OCI-M2 (cell line): ENCODE results near the gene ANKRD6.
"Not testable (repeated sequence)": the region's sequence is repeated elsewhere in the genome, so short reads cannot be mapped to it uniquely, and the experiment has no call there.

ENCODE experiments used
- DNase-seq: peaks from one replicate; lab custom pipeline; 2025; ENCODE audit not compliant: unreplicated experiment; lab: John Stamatoyannopoulos, UW

Gene ANKRD6

DNA sequence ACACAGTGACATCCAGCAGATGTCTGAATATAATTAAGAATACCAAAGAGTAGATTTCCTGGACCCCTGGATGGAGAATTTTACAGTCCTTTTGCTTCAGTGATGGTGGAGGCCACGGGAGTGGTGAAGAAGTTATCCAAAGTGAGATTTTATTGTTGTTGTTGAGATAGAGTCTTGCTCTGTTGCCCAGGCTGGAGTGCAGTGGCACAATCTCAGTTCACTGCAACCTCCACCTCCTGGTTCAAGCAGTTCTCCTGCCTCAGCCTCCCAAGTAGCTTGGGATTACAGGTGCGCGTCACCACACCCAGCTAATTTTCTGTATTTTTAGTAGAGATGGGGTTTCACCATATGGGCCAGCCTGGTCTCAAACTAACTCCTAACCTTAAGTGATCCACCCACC is 208.6 kb downstream of the ANKRD6 start:
- DNase-seq: not testable (repeated sequence)

DNA sequence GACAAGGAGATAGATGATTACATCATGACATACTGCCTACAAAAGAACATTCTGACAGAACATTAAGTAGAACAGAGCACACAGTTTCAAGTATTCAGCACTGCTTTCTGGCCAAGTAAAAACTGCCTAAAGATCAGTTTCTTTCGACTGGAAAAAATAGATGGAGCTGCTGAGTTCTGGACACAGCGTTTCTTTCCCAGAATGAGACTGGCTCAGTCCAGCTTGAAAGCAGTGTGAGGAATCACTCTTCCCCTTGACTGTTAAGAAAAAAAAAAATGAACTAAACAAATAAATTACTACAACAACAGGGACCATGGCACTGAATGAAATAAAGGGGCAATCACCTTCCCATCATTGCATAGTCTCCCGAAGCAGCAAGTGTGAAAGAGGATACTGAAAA is 210.0 kb downstream of the ANKRD6 start:
- no peak for DNase-seq

DNA sequence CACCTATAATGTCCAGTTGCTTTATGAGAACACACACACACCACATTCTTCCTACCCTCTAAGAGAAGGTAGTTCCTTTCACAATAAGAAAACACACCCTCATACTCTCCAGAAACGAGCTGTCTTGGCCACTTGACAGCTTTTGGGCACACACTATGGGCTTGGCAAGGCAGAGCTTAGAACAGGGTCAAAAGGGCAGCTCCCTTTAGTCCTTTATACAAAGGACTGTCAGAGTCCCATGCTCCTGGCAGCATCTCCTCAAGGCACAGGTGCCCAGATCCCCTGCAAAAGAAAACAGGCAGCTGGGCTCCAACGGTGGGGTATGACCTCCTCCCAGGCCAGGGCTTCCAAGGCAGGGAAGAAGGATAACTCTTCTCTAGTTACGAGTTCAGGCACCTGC is 210.5 kb downstream of the ANKRD6 start:
- DNase-seq: no peak

DNA sequence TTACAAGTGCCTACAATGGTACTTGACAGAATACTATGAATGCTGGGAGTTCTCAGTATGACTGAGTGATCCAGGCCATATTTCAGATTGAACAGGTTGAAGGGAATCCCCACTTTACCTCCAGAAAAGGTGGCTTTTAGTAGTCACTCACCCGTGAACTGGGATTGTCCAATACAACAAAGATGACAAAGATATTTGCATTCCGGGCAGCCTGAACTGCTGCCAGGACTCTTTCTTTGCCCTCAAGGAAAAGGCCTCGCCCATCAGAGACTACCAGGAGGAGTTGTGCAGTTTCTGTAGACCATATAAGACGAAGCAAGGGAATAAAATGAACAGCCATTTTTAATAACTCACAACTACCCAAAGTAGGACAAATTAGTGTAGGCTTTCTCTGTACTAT is 211.9 kb downstream of the ANKRD6 start:
- no peak for DNase-seq

DNA sequence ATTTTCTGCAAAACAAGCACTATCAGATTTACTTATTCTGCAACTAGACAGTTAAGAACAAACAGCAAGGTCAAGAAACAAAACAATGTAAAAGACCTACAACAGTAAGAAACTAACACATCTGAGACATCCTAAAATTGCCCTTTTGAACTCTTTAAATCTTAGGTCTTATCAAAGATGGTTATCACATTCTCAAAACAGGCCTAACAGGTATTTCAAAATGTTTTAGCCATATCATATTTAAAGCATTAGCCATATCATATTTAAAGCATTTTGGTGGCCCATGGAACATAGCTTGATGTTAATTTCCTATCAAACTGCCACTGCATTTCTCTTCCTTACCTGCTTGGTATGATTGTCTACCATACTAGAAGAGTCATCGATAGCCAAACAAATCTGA is 216.7 kb downstream of the ANKRD6 start:
- DNase-seq: no peak

DNA sequence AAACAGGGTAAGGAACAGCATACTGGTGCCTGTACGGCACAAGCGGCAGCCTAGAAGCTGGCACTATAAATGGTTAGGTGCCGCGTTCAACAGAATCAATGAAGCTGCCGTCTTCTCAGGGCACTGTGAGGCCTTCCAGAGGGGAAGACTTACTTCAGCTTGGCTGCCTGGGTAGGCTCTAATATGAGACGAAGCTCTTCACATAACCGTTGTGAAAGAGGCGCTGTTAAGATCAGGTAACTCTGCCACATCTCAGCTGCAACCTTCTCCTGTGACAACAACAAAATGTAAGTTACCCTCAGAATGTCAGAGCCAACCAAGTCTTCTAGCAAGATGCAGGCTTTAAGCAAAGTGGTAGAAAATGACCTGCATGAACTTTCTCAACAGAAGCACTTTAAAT is 217.6 kb downstream of the ANKRD6 start:
- DNase-seq: no peak

DNA sequence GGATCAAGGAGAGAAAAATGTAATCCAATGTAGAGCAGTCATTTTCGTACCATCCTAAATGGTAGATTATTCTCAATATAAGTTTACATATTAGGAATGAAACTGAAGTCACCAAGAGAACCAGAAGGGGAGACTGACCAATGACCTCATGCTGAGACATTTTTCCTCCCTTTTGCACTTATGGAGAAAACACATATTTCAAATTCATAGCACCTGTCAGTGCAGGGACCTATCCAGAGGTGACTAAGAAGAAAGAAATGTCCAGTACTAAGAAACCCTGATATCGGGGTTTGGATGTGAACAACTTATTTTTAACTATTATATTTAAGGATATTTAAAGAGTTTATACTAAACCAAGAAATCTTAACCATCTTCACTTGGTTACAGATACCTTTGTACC is 222.2 kb downstream of the ANKRD6 start:
- DNase-seq: no peak

DNA sequence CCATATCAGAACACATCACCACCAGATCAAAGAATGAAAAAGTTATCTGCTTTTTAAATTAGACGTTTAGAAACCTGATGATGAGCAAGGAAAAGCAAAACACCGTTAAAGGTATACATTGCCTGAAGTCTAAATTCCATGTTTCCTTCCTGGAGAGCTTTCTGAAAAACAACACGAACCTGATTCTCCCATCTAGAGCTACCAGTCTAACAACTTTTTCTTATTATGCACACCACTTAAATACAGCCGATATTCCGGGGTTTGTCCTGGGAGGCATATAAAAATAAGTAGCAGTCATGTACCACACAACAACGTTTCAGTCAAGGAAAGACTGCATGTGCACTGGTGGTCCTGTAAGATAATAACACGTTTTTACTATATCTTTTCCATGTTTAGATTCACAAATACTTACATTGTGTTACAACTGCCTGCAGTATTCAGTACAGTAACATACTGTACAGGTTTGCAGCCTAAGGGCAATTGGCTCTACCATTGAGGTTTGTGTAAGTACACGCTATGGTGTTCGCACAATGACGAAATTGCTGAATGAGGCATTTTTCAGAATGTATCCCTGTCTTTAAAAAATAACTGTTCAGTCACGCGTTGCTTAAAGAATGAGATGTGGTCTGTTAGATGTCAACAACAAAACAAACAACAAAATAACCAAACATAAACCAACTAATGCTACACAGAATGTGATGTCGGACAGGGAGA is 224.7 kb downstream of the ANKRD6 start:
- no peak for DNase-seq

DNA sequence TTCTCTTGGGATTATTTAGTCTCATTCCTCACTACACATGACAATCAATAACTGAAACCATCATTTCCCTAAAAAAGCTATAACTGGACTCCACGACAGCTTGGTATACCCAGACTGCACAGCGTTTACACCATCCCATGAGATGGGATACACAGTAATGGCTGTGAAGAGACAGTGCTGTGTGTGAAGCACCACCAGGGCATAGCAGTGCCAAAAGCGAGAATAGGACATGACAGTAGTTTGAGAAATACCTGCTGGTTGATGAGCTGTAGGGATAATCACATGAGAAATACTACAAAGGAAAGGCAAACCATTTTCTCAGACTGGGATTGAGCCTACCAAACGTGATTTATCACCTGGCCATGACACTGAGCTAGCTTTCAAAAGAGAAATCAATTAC is 228.0 kb downstream of the ANKRD6 start:
- DNase-seq: no peak

DNA sequence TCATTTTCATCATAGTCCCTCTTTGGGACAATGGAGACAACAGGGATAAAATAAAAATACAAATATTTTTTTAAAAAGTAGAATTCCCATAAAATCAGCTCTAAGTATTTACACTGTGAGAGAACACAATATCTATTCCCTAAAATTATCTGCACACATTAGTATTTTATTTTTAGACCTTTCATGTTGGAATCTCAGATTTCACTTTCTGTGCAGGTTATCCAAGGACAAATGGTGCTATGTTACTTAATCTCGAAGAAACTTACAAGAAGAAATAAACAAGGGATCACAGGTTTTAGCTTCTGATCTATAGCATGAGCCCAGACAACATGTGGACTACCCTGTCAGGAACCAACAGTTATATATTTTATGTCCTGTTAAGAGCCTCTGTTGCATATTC is 228.6 kb downstream of the ANKRD6 start:
- no peak for DNase-seq

DNA sequence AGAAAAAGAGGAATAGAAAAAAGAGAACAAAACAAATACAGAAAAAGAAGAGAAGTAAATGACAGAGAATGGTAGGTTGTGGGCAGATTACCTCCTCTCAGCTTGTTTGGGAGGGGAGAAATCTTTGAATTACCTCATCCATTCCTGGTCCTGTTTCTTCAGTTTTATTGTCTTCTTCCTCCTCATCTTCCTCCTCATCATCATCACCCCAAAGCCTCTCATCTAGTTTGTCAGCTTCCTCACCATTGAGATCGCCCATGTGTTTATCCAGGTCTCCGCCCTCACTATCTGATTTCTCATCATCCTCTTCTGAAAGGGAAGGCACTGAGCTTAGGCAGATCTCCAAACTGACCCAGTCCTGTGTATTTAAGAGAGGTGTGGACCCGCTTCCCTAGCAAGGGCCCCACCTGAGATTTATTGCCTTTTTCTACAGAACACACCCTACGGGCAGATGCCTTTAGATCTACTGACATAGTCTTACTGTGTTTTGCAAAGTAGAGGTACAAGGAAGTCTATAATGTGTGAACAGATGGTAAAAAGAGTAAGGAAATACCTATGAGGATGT is 229.8 kb downstream of the ANKRD6 start:
- no peak for DNase-seq

DNA sequence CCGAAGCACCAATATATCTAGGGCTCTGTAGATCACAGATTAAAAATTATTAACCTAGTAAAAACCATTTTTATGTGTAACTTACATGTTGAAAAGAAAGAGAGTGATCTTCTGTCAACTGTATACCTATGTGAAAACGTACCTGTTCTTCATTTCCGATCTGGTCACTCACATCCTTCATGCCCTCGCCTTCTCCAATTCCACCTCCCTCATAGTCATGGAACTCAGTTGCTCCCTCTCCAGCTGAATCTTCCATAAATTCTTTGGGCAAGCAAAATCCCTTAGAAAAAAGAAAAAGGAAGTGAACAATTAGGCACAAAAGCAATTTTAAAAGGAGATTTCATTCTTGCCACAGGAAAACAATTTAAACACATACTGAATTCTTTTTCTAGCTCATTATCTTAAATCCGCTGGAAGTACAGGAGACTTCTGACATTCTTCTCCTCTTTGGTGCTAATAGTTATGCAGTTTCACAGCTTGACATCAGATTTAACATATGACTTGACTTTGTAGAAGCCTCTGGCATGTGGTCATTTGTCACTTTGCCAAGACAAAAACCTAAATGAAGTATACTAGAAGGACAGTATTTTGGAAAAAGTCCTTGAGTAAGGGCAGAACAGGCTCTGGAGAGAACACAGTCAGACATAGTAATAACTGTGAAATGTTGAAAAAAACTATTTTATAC is 235.1 kb downstream of the ANKRD6 start:
- no peak for DNase-seq

DNA sequence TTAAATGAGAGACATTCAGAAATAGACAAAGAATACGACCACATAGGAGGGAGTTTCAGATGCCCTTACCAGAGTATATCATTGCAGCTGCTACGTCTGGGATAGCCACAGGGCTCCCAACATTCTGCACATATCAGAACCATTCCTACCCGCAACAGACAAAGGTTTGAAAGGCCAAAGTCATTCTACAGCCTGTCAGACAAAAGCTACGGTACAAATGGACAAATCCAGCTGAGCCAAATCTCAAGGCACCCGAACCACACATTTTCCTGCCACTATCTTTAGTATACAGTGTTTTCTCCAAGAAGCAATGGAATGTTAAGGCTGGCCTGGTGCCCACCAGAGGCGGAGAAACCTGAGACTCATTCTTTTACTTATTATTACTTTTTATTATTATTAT is 236.1 kb downstream of the ANKRD6 start:
- no peak for DNase-seq

DNA sequence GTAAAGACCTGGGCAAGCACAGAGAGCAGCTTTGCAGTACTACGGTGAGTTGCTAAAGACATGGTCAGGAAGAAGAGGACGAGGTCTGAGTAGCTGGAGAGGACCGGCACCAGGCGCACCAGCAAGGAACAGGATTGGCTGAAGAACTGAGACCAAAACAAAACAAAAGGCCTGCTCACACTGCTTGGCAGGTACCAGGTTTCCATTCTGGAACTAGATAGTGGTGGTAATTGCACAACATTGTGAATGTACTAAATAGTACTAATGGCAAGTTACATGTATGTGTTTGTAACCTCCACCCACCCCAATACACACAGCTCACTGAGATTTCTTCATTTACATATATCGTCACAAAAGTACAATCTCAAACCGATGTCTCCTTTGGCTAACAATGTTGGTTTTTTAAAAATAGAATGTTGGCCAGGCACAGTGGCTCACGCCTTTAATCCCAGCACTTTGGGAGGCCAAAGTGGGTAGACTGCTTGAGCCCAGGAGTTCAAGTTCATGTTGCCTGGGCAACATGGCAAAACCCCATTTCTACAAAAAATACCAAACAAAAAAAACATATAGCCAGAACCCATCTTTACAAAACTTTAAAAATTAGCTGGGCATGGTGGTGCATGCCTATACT is 238.1 kb downstream of the ANKRD6 start:
- DNase-seq: no peak

DNA sequence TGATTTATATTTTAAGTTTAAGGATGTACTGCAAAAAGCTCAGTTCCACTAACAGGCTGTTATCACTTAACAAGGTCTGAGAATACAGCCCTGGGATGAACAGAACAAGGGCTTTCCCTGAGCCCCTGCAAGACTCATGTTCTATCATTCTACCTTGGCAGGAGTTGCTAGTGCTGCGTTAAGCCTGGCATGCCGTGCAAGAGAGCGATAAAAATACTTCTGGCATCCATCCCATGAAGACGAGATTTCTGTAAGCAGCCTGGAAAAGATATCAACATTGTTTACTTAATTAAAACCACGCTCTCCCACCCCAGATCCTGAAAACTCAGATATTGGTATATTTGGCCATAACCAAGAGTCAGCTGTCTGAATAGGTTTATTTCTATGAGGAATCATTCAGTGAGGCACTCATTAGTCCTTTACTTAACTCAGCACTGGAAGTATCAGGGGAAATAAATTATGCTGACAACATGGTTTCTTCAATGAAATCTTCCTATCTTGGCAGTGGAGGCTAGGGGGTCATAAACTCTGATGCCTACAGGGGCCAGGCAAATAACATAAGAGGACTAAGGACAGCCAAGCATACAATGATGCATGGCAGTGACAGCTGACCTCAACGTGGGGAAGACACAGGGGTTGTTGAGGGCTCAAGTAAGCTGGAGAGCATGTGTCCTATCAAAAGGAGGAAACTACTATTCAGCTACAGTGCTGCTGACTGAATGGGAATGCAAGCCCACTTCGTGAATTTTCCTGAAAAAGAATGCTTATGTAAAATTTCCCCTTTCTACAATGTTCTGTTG is 243.2 kb downstream of the ANKRD6 start:
- no peak for DNase-seq

DNA sequence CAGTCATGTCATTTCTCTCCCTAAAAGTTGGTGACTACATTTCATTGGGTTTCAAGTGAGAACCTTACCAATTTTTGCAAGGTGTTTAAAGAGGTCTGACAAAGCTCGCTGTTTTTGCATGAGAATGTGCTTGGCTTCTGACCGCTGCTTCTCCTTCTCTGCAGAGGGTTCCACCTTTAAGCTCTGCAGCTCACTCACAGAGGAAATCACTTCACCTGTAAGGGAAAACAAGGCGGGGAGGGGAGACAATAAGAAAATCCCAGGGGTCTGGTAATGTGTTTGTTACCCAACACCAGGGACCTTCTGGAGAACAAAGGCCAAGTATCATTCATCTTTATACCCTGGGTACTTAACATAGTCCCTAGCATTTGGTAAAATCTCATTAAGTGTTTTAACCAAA is 245.6 kb downstream of the ANKRD6 start:
- DNase-seq: no peak

DNA sequence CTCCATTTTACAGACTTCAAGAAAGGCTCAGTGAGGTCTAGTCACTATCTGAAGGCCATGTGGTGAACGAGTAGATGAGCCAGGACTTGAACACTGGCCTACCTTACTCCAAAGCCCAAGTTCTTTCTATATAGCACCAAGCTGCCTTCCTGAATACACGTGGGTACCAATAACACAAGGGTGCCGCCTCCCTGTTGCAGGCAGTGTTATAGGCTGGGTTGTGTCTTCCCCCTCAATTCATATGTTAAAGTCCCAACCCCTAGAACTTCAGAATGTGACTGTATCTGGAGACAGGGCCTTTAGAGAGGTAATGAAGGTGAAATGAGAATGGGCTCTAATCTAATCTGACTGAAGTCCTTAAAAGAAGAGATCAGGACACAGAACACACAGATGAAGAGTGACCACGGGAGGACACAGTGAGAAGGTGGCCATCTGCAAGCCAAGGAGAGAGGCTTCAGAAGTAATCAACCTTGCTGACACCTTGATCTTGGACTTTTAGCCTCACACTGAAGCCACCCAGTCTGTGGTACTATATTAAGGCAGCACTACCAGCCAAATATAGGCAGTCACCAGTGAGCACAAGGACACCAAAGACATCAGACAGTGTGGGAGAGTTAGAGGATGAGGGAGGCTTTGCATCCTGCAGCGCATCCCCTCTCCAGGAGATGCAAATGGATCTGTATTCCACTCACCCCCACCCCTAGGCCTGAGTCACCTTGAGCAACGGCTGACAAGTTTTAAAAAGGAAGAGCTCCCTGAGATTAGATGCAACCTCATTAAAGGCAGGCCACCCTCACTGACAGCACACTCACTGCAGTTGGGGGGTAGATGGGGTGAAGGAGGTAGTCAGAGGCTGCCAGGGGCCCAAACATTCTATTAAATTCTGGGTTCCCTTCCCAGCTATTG is 246.5 kb downstream of the ANKRD6 start:
- DNase-seq: no peak

DNA sequence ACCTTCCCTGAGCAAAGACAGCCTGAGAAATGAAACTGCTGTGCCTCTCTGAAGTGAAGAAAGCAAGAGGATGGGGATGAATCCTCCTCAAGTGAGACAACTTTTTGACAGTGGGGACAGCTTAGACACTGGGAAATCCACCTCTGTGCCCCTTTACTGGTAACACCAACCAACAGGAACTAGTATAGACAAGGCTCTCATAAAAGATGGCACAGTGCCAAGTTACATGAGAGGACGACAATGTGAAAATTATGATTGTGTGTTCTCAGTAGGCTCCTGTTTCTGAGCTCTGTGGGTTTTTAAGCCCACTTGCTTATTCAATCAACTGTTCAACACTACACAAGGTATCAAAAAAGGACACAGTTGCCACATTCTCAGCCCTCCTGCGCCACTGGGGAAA is 247.2 kb downstream of the ANKRD6 start:
- DNase-seq: no peak

DNA sequence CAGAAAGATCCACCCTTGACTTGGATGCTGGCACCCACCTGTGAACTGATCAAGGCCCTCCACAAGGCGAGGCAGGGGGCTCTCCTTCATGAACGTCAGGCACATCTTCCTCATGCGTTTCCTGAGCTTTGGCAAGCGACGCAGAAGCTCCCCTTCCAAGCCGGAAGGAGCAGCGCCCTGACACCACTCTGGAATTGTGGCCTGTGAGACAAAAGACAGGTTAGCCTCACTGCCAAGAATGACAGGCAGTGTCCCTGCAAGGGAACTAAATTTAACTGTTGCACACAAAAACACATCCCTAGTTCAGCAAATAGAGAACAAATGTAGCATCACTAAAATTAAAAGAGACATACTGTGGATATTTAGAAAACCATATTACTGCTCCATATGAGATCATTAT is 247.6 kb downstream of the ANKRD6 start:
- no peak for DNase-seq

DNA sequence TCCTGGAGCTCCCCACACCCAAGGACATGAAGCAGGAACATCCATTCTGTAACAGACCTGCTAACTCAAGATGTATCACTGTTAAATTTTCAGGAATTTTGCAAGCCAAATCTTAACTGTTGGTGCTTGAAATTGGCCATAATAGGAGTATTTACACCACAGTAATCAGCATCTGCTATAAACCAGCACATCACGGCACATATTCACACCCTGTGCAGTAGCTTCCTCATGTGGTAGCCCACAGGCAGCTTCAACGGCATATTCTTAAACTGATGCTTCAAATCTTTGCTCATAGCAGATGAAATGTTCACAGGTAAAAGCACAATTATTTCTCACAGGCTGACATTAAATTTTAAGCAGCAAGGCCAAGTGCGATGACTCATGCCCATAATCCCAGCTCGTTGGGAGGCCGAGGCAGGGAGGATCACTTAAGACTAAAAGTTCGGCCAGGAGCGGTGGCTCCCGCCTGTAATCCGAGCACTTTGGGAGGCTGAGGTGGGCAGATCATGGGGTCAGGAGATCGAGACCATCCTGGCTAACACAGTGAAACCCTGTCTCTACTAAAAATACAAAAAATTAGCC is 249.1 kb downstream of the ANKRD6 start:
- DNase-seq: no peak
